T-cell (primary cell): ENCODE measurements around the gene NNT. TPM values are rescaled to one million over a fixed set of nuclear protein-coding genes. Genes with fewer than 3 reads are reported as not detected.
"Not testable (repeated sequence)": the region's sequence is repeated elsewhere in the genome, so short reads cannot be mapped to it uniquely, and the experiment has no call there.

Experiments
- ATAC-seq, 4 experiments: fragments of 200-7000 bp in 3 of 4; fragments of 150-1000 bp in 1 of 4; cut with Tn5 transposase; replicated peaks in 1 of 4; 1 replicate in 3 of 4; 2 replicates in 1 of 4; pipeline ENCODE4 v1.10.0; 2021; ENCODE audit warnings: moderate library complexity in 3 of 4, mild to moderate bottlenecking in 2 of 4, moderate number of reproducible peaks in 1 of 4
- CTCF ChIA-PET, 2 donors: fragments of 300-600 bp; sonication (Branson Sonifier 250); formaldehyde crosslinking; loops; one replicate each; lab custom pipeline; 2022; ENCODE audit warnings: antibody characterized with exemption in 2 of 2; lab: Charles Lee
- POLR2A ChIA-PET, 2 donors: fragments of 300-600 bp; sonication (Branson Sonifier 250); formaldehyde crosslinking; loops; one replicate each; lab custom pipeline; 2022; ENCODE audit warnings: antibody characterized with exemption in 2 of 2; lab: Charles Lee
- DNase-seq, 35 experiments: peaks; one replicate each; pipeline versions ENCODE4 v3.0.0 to v3.0.0-alpha.2; 2013 to 2023
- H3K27ac ChIP-seq: one replicate; pipeline ENCODE4 v1.5.1; 2013; ENCODE audit warnings: low read length
- H3K27me3 ChIP-seq, 2 experiments: replicated peaks in 1 of 2; 1 replicate in 1 of 2; 2 replicates in 1 of 2; pipeline versions ENCODE4 v1.6.1 to v1.7.0; 2013; ENCODE audit warnings: low read length in 1 of 2, mixed read lengths in 1 of 2; ENCODE audit not compliant: control insufficient read depth in 2 of 2, insufficient read depth in 2 of 2; ENCODE audit errors: extremely low read depth in 1 of 2
- H3K36me3 ChIP-seq, 2 donors: 1 replicate in 1 of 2; 2 replicates in 1 of 2; pipeline versions ENCODE4 v1.6.1 to v1.7.0; 2013; ENCODE audit warnings: low read length in 1 of 2; ENCODE audit not compliant: control insufficient read depth in 2 of 2, insufficient read depth in 1 of 2; ENCODE audit errors: extremely low read depth in 1 of 2
- H3K4me1 ChIP-seq, 2 experiments: 1 replicate in 1 of 2; 2 replicates in 1 of 2; pipeline versions ENCODE4 v1.6.1 to v1.7.0; 2013; ENCODE audit warnings: low read length in 2 of 2, mixed read lengths in 1 of 2; ENCODE audit not compliant: insufficient read depth in 2 of 2, control insufficient read depth in 1 of 2; ENCODE audit errors: extremely low read depth in 1 of 2
- H3K4me3 ChIP-seq, 2 donors: 1 replicate in 1 of 2; 2 replicates in 1 of 2; pipeline versions ENCODE4 v1.5.1 to v1.7.0; 2013; ENCODE audit warnings: mild to moderate bottlenecking in 2 of 2, low read length in 1 of 2, moderate library complexity in 1 of 2; ENCODE audit not compliant: control insufficient read depth in 1 of 2; ENCODE audit errors: extremely low read depth in 1 of 2
- H3K9me3 ChIP-seq: 2 replicates; pipeline ENCODE4 v1.7.0; 2013
- H3K27ac Mint-ChIP-seq, 2 donors: one replicate each; pipeline ENCODE4 v1.8.0; 2020 to 2021; ENCODE audit warnings: mild to moderate bottlenecking in 2 of 2, mixed read lengths in 2 of 2
- H3K27me3 Mint-ChIP-seq, 2 donors: one replicate each; pipeline ENCODE4 v1.8.0; 2021 to 2022; ENCODE audit warnings: mixed read lengths in 2 of 2
- H3K36me3 Mint-ChIP-seq: one replicate; pipeline ENCODE4 v1.8.0; 2021; ENCODE audit warnings: mixed read lengths
- H3K4me1 Mint-ChIP-seq, 3 donors: one replicate each; pipeline ENCODE4 v1.8.0; 2020 to 2022; ENCODE audit warnings: mixed read lengths in 3 of 3, mild to moderate bottlenecking in 1 of 3
- H3K4me3 Mint-ChIP-seq, 3 donors: one replicate each; pipeline ENCODE4 v1.8.0; 2020 to 2022; ENCODE audit warnings: mild to moderate bottlenecking in 3 of 3, mixed read lengths in 3 of 3, moderate library complexity in 3 of 3
- H3K9me3 Mint-ChIP-seq, 3 donors: one replicate each; pipeline ENCODE4 v1.8.0; 2020 to 2022; ENCODE audit warnings: mixed read lengths in 3 of 3
- WGBS: methylation state at CpG from one replicate; pipeline ENCODE4 v1.1.5; 2013; ENCODE audit warnings: missing lambda C conversion rate; ENCODE audit not compliant: insufficient coverage; 5-methylcytosine and 5-hydroxymethylcytosine counted together
- total RNA-seq, 35 experiments: library from RNA in 6 of 35; stranded (reverse) in 6 of 35; fragments of 120-200 nt in 1 of 35; gene quantifications; one replicate each; pipeline versions ENCODE4 v1.2.1 to v1.2.4 and lab custom pipeline; 2013 to 2026

Gene NNT
- total RNA-seq, 5 donors from 2014 or later (not counting 1 experiment from before 2014, with no cell fraction given): 49.3 to 56.3 (median 52.6) TPM

DNA sequence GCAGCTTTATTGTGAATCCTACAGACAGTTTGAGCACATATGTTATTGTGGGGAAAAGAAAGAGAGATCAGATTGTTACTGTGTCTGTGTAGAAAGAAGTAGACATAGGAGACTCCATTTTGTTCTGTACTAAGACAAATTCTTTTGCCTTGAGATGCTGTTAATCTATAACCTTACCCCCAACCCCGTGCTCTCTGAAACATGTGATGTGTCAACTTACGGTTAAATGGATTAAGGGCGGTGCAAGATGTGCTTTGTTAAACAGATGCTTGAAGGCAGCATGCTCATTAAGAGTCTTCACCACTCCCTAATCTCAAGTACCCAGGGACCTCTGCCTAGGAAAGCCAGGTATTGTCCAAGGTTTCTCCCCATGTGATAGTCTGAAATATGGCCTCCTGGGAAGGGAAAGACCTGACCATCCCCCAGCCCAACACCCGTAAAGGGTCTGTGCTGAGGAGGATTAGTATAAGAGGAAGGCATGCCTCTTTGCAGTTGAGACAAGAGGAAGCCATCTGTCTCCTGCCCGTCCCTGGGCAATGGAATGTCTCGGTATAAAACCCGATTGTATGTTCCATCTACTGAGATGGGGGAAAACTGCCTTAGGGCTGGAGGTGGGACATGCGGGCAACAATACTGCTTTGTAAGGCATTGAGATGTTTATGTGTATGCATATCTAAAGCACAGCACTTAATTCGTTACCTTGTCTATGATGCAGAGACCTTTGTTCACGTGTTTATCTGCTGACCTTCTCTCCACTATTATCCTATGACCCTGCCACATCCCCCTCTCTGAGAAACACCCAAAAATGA, 22.4 kb upstream of the NNT start:
- H3K9me3 ChIP-seq, H3K4me3 Mint-ChIP-seq, ATAC-seq, H3K4me3 ChIP-seq, H3K4me1 ChIP-seq, H3K4me1 Mint-ChIP-seq, H3K36me3 ChIP-seq, DNase-seq, POLR2A ChIA-PET, H3K9me3 Mint-ChIP-seq, H3K27ac Mint-ChIP-seq, H3K27ac ChIP-seq, H3K27me3 ChIP-seq, H3K27me3 Mint-ChIP-seq: not testable (repeated sequence)
- 95% methylated on average over 4 of the region's 10 CpGs for WGBS
- peaks cover 33% of the 10 kb centered on the region for H3K36me3 Mint-ChIP-seq
- CTCF ChIA-PET: interaction anchor here in 1 of 2 donors (1.0 kb wide), 1 partner anchor 1200 kb away, joined by 3 read pairs; no protein-coding TSS in a partner anchor

DNA sequence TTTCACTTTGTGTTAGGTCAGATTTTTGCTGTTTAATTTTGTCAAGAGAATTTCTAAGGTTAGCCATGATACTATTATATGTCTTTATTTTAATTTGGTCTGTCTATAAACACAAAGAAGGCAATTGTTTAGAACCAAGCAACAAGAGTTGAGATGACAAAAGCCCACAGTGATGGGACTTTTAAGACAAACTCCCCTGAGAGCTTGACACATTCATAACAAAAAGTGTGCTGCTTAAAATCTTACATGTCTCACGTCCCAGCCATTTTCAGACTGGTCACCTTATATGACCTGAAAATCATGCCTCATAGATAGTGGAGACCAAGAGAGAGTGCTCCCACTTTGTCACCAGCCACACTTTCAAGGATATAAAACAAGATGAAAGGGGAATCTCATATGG, 21.6 kb upstream of the NNT start:
- Histone ChIP-seq H3K27ac (no peak overlapping the region), H3K36me3 (peaks cover 0 to 3% of the 10 kb centered on the region in 2 donors), H3K9me3 (no peaks in the 10 kb centered on the region), H3K4me1 (no peaks in the 10 kb centered on the region), H3K27me3 (no peaks in the 10 kb centered on the region), H3K4me3 (no peak overlapping the region)
- POLR2A ChIA-PET: no interaction called here
- Mint-ChIP-seq H3K27ac (no peak overlapping the region), H3K36me3 (peaks cover 31% of the 10 kb centered on the region), H3K4me1 (no peaks in the 10 kb centered on the region), H3K27me3 (no peaks in the 10 kb centered on the region), H3K4me3 (no peak overlapping the region), H3K9me3 (no peaks in the 10 kb centered on the region)
- CTCF ChIA-PET: interaction anchor here in 1 of 2 donors (1.0 kb wide), 1 partner anchor 1199 kb away, joined by 3 read pairs; no protein-coding TSS in a partner anchor
- WGBS: no CpG with 5 or more reads among the region's 1 CpG
- ATAC-seq (no peak), DNase-seq (no peak)

DNA sequence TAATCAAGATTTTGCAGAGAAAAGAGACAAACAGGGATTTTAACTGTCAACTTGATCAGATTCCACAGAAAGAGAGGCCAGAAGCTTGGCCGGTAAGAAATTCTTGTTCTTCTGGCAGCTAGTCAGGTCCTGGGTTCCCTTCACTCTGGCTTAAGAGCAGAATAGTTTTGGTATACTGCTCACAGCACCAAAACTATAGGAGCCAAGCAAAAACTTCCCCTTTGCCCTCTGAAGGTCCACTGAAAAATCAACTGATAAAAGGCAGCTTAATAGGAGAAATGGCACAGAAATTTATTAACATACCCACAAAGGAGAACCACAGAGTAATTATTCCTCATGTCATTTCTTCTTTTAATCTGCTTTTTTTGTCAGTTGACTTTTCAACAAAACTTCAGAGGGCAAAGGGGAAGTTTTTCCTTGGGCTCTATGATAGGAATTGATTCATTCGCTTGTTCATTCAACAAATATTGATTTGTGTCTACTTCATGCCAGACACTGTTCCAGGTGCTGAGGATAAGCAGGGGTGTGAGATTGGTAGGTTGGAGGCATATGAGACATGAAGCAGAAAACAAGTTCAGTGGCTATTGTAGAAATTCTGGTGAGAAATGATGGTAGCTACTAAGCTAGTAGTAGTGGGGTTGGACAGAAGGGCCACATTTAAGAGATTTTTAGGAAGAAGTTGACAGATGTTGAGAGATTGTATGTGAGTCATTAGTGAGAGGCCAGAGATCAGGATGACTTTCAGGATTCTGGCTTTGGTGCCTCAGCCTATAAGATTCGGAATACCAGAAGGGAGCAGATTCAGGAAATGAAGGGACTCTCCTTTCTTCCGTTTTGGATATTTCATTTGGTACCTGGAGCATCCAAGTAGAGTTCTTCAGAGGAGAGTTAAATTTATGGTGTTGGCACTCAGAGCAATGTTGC, 20.6 kb upstream of the NNT start:
- no peaks in the 10 kb centered on the region for H3K27me3 ChIP-seq
- H3K27ac Mint-ChIP-seq: no peak overlapping the region
- ATAC-seq: no peak
- peaks cover 32% of the 10 kb centered on the region for H3K36me3 Mint-ChIP-seq
- H3K4me1 Mint-ChIP-seq: no peaks in the 10 kb centered on the region
- no peak overlapping the region for H3K4me3 ChIP-seq
- H3K36me3 ChIP-seq: peaks cover 0 to 3% of the 10 kb centered on the region in 2 donors
- H3K27ac ChIP-seq: no peak overlapping the region
- ChIA-PET CTCF (no interaction called here), POLR2A (no interaction called here)
- no peaks in the 10 kb centered on the region for H3K9me3 ChIP-seq
- H3K4me3 Mint-ChIP-seq: no peak overlapping the region
- no peak for DNase-seq
- H3K27me3 Mint-ChIP-seq: no peaks in the 10 kb centered on the region
- no peaks in the 10 kb centered on the region for H3K9me3 Mint-ChIP-seq
- no peaks in the 10 kb centered on the region for H3K4me1 ChIP-seq
- WGBS: 98% methylated on average over 4 of the region's 4 CpGs

DNA sequence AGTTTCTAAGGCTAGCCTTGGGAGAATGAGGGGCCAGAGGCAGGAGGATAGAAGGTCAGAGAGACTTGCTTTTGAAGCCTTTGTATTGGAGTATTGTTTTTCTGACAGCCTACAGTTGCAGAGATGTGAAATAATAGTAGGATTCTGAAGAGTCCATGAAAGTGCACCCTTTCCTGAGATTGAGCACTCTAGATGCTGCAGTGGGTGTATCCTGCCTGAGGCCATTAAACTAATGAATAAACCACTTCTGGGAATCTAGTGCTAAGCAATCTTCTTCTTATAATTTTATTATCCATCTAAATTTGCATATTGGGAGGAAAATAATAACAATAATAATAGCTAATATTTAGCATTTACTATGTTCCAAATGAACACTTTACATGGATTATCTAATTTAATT, 19.3 kb upstream of the NNT start:
- POLR2A ChIA-PET: no interaction called here
- no peaks in the 10 kb centered on the region for H3K27me3 ChIP-seq
- no peak overlapping the region for H3K27ac ChIP-seq
- H3K4me1 ChIP-seq: no peaks in the 10 kb centered on the region
- H3K4me3 Mint-ChIP-seq: no peak overlapping the region
- DNase-seq (no peak), ATAC-seq (no peak)
- no peaks in the 10 kb centered on the region for H3K9me3 Mint-ChIP-seq
- H3K27me3 Mint-ChIP-seq: no peaks in the 10 kb centered on the region
- no peak overlapping the region for H3K4me3 ChIP-seq
- CTCF ChIA-PET: no interaction called here
- no peak overlapping the region for H3K27ac Mint-ChIP-seq
- H3K9me3 ChIP-seq: no peaks in the 10 kb centered on the region
- peaks cover 0 to 3% of the 10 kb centered on the region in 2 donors for H3K36me3 ChIP-seq
- no peaks in the 10 kb centered on the region for H3K4me1 Mint-ChIP-seq
- H3K36me3 Mint-ChIP-seq: peaks cover 35% of the 10 kb centered on the region

DNA sequence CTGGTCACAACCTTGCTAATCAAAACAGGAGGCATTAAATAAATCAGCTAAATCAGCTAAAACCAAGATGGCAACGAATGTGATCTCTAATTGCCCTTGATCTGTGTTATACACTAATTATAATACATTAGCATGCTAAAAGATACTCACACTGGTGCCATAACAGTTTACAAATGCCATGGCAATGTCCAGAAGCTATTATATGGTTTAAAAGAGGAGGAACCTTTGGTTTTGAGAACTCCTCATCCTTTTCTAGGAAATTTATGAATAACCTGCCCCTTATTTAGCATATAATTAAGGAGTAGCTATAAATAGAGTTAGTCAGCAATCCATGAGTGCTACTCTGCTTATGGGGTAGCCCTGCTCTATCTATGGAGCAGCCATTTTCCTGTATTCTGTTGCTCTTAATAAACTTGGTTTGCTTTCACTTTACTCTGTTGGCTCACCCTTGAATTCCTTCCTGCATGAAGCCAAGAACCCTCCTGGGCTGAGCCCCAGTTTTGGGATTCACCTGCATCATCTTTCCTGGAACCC, 18.7 kb upstream of the NNT start:
- no CpG with 5 or more reads among the region's 1 CpG for WGBS

DNA sequence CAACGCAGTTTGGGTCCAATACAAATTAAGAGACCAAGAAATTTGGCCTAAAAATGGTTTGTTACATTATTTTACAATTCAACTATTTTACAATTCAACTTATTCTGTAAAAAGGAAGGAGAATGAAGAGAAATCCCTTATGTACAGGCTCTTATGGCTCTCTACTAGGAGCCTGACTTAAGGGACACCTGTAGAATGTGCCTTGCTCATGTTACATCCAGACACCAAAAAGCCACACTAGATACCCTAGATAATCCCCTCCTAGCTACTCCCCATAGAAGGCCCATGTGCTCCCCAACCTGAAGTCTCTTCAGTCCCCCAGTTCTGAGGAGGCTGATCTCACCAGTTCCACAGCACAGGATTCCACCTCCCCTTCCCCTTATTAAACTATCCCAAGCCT, 14.1 kb upstream of the NNT start:
- Histone ChIP-seq H3K9me3 (no peaks in the 10 kb centered on the region), H3K4me3 (no peak overlapping the region), H3K4me1 (no peaks in the 10 kb centered on the region), H3K27me3 (no peaks in the 10 kb centered on the region), H3K36me3 (no peaks in the 10 kb centered on the region), H3K27ac (no peak overlapping the region)
- H3K27me3 Mint-ChIP-seq: no peaks in the 10 kb centered on the region
- CTCF ChIA-PET: no interaction called here
- H3K4me3 Mint-ChIP-seq: no peak overlapping the region
- DNase-seq (no peak), ATAC-seq (no peak)
- no peaks in the 10 kb centered on the region for H3K9me3 Mint-ChIP-seq
- no peak overlapping the region for H3K27ac Mint-ChIP-seq
- H3K36me3 Mint-ChIP-seq: peaks cover 25% of the 10 kb centered on the region
- no peaks in the 10 kb centered on the region for H3K4me1 Mint-ChIP-seq
- POLR2A ChIA-PET: no interaction called here
- no CpG with 5 or more reads among the region's 1 CpG for WGBS

More for the DNA sequence above, 18.7 kb upstream of the NNT start:
- Mint-ChIP-seq H3K27me3 (no peaks in the 10 kb centered on the region), H3K4me1 (no peaks in the 10 kb centered on the region), H3K9me3 (no peaks in the 10 kb centered on the region), H3K27ac (no peak overlapping the region), H3K36me3 (peaks cover 35% of the 10 kb centered on the region), H3K4me3 (no peak overlapping the region)
- peaks cover 0 to 3% of the 10 kb centered on the region in 2 donors for H3K36me3 ChIP-seq
- no peaks in the 10 kb centered on the region for H3K9me3 ChIP-seq
- H3K27me3 ChIP-seq: no peaks in the 10 kb centered on the region
- POLR2A ChIA-PET: no interaction called here
- no peak overlapping the region for H3K4me3 ChIP-seq
- no peak overlapping the region for H3K27ac ChIP-seq
- ATAC-seq (no peak), DNase-seq (no peak)
- CTCF ChIA-PET: no interaction called here
- no peaks in the 10 kb centered on the region for H3K4me1 ChIP-seq
